Neural cell (in vitro differentiated cells): ENCODE measurements around the gene BCO1. TPM values are rescaled to one million over a fixed set of nuclear protein-coding genes. Genes with fewer than 3 reads are reported as not detected.

Experiments
- H2AFZ ChIP-seq: fragments of 200-600, 300-800 bp; sonication (generic), shearing (Covaris generic); 2 replicates; pipeline ENCODE4 v1.6.0; 2014; ENCODE audit warnings: low read depth, mild to moderate bottlenecking, antibody characterized with exemption, low read length, moderate library complexity
- H3F3A ChIP-seq: fragments of 200-600 bp; shearing (Covaris generic); 2 replicates; pipeline ENCODE4 v1.6.1; 2016; ENCODE audit warnings: mild to moderate bottlenecking, moderate library complexity, mixed read lengths, antibody characterized with exemption, low read length; ENCODE audit not compliant: insufficient read depth, poor library complexity, severe bottlenecking
- H3K27ac ChIP-seq: fragments of 200-600, 300-800 bp; sonication (generic), shearing (Covaris generic); 2 replicates; pipeline ENCODE4 v1.5.1; 2014; ENCODE audit warnings: mild to moderate bottlenecking, low read length, moderate library complexity
- H3K27me3 ChIP-seq: fragments of 300-800, 200-600 bp; sonication (generic), shearing (Covaris generic); 2 replicates; pipeline ENCODE4 v1.6.0; 2014; ENCODE audit warnings: mild to moderate bottlenecking, low read depth, low read length, moderate library complexity; ENCODE audit not compliant: insufficient read depth
- H3K36me3 ChIP-seq: fragments of 300-800, 200-600 bp; sonication (generic), shearing (Covaris generic); 2 replicates; pipeline ENCODE4 v1.5.1; 2014; ENCODE audit warnings: mild to moderate bottlenecking, antibody characterized with exemption, low read length, moderate library complexity; ENCODE audit not compliant: insufficient read depth
- H3K4me2 ChIP-seq: fragments of 300-800, 200-600 bp; sonication (generic), shearing (Covaris generic); 2 replicates; pipeline ENCODE4 v1.6.0; 2014; ENCODE audit warnings: mild to moderate bottlenecking, low read length
- H3K4me3 ChIP-seq: fragments of 300-800, 200-600 bp; sonication (generic), shearing (Covaris generic); 2 replicates; pipeline ENCODE4 v1.5.1; 2014; ENCODE audit warnings: mild to moderate bottlenecking, low read length, moderate library complexity
- H3K79me2 ChIP-seq: fragments of 200-600 bp; shearing (Covaris generic); replicated peaks from 2 replicates; pipeline ENCODE4 v1.6.0; 2014; ENCODE audit warnings: mild to moderate bottlenecking, low read length, moderate library complexity; ENCODE audit not compliant: insufficient read depth
- H3K9ac ChIP-seq: fragments of 300-800, 200-600 bp; sonication (generic), shearing (Covaris generic); 2 replicates; pipeline ENCODE4 v1.6.1; 2016; ENCODE audit warnings: mild to moderate bottlenecking, low read length, mixed read lengths
- H3K9me2 ChIP-seq: fragments of 200-600 bp; shearing (Covaris generic); 2 replicates; pipeline ENCODE4 v1.6.1; 2016; ENCODE audit warnings: mild to moderate bottlenecking, low read length, mixed read lengths; ENCODE audit not compliant: insufficient read depth
- H3K9me3 ChIP-seq: fragments of 200-600, 300-800 bp; sonication (generic), shearing (Covaris generic); 2 replicates; pipeline ENCODE4 v1.6.1; 2016; ENCODE audit warnings: mild to moderate bottlenecking, mixed run types, low read length, moderate library complexity, mixed read lengths
- H4K20me1 ChIP-seq: fragments of 200-600 bp; shearing (Covaris generic); 2 replicates; pipeline ENCODE4 v1.6.1; 2016; ENCODE audit warnings: mild to moderate bottlenecking, mixed run types; ENCODE audit not compliant: insufficient read depth
- EP300 ChIP-seq: fragments of 450-650 bp; conservative IDR thresholded peaks from 2 replicates; pipeline ENCODE4 v1.6.1; 2014; ENCODE audit warnings: antibody characterized with exemption, mild to moderate bottlenecking, moderate library complexity; ENCODE audit not compliant: poor library complexity, severe bottlenecking
- EZH2 ChIP-seq: fragments of 200-600, 300-800 bp; shearing (Covaris generic), sonication (generic); IDR thresholded peaks from 2 replicates; pipeline ENCODE4 v1.6.1; 2014; ENCODE audit warnings: antibody characterized with exemption, low read length, borderline replicate concordance, mild to moderate bottlenecking; ENCODE audit not compliant: insufficient read depth, poor library complexity, severe bottlenecking
- MXI1 ChIP-seq: fragments of 450-650 bp; conservative IDR thresholded peaks from 2 replicates; pipeline ENCODE4 v1.6.1; 2014; ENCODE audit warnings: antibody characterized with exemption, mild to moderate bottlenecking; ENCODE audit not compliant: poor library complexity, severe bottlenecking
- POLR2AphosphoS5 ChIP-seq: IDR thresholded peaks from 2 replicates; pipeline ENCODE4 v1.6.1; 2012
- RAD21 ChIP-seq: fragments of 450-650 bp; conservative IDR thresholded peaks from 2 replicates; pipeline ENCODE4 v1.6.1; 2014; ENCODE audit warnings: antibody characterized with exemption, mild to moderate bottlenecking, moderate library complexity
- REST ChIP-seq: IDR thresholded peaks from 2 replicates; pipeline ENCODE4 v1.6.1; 2012; ENCODE audit warnings: borderline replicate concordance
- SMC3 ChIP-seq: fragments of 450-650 bp; conservative IDR thresholded peaks from 2 replicates; pipeline ENCODE4 v1.6.1; 2014; ENCODE audit warnings: antibody characterized with exemption, mild to moderate bottlenecking, moderate library complexity; ENCODE audit not compliant: poor library complexity
- TAF1 ChIP-seq: IDR thresholded peaks from 2 replicates; pipeline ENCODE4 v1.6.1; 2012; ENCODE audit warnings: low read depth
- polyA plus RNA-seq: library from polyadenylated mRNA; depleted of rRNA; stranded (reverse); fragments of >200 nt; gene quantifications from 2 replicates; pipeline ENCODE4 v1.2.3, GENCODE V29; 2014
- TF ChIP-seq, protein P1 (sequence below): fragments of 450-650 bp; IDR thresholded peaks from 2 replicates; pipeline ENCODE4 v1.5.1; 2014; ENCODE audit warnings: antibody characterized with exemption, mild to moderate bottlenecking, moderate library complexity; ENCODE audit not compliant: poor library complexity, severe bottlenecking

BCO1 gene
- polyA plus RNA-seq, 1 donor from 2014 or later = not detected

- no peak overlapping the region for H2AFZ ChIP-seq
- H3K9ac ChIP-seq = no peak overlapping the region
- no peak overlapping the region for H3K4me2 ChIP-seq
- no peak overlapping the region for H3K27ac ChIP-seq
- H3K27me3 ChIP-seq = no peaks in the 10 kb centered on the region
- H3K79me2 ChIP-seq = no peaks in the 10 kb centered on the region
- H3K4me3 ChIP-seq = no peak overlapping the region
- TF ChIP-seq RAD21 (peak; percentile 69), SMC3 (peak; percentile 77), EP300 (no peak)
- TF ChIP-seq, protein P1, sequence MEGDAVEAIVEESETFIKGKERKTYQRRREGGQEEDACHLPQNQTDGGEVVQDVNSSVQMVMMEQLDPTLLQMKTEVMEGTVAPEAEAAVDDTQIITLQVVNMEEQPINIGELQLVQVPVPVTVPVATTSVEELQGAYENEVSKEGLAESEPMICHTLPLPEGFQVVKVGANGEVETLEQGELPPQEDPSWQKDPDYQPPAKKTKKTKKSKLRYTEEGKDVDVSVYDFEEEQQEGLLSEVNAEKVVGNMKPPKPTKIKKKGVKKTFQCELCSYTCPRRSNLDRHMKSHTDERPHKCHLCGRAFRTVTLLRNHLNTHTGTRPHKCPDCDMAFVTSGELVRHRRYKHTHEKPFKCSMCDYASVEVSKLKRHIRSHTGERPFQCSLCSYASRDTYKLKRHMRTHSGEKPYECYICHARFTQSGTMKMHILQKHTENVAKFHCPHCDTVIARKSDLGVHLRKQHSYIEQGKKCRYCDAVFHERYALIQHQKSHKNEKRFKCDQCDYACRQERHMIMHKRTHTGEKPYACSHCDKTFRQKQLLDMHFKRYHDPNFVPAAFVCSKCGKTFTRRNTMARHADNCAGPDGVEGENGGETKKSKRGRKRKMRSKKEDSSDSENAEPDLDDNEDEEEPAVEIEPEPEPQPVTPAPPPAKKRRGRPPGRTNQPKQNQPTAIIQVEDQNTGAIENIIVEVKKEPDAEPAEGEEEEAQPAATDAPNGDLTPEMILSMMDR = peak; percentile 81
- no peaks in the 10 kb centered on the region for H3F3A ChIP-seq
- H3K36me3 ChIP-seq = no peaks in the 10 kb centered on the region
- no peaks in the 10 kb centered on the region for H3K9me3 ChIP-seq
- no peaks in the 10 kb centered on the region for H4K20me1 ChIP-seq
- no peaks in the 10 kb centered on the region for H3K9me2 ChIP-seq
These were observed 33.5 kb upstream of the BCO1 start for GRCh38 chr16:81204798-81205680.

- no peak overlapping the region for H3K4me2 ChIP-seq
- H3K79me2 ChIP-seq = no peaks in the 10 kb centered on the region
- H3K9ac ChIP-seq = no peak overlapping the region
- no peaks in the 10 kb centered on the region for H3K9me2 ChIP-seq
- no peak overlapping the region for H3K4me3 ChIP-seq
- H2AFZ ChIP-seq = no peak overlapping the region
- no peaks in the 10 kb centered on the region for H3K9me3 ChIP-seq
- no peaks in the 10 kb centered on the region for H4K20me1 ChIP-seq
- H3K27ac ChIP-seq = no peak overlapping the region
- no peaks in the 10 kb centered on the region for H3K27me3 ChIP-seq
- no peak for TF ChIP-seq SMC3
- TF ChIP-seq, protein P1 = no peak
- TF ChIP-seq TAF1 = no peak
- no peak for TF ChIP-seq REST
- TF ChIP-seq MXI1 = no peak
- no peak for TF ChIP-seq EZH2
- TF ChIP-seq POLR2AphosphoS5 = no peak
- TF ChIP-seq RAD21 = no peak
- no peak for TF ChIP-seq EP300
- no peaks in the 10 kb centered on the region for H3F3A ChIP-seq
- no peaks in the 10 kb centered on the region for H3K36me3 ChIP-seq
These were observed 31.4 kb upstream of the BCO1 start for GRCh38 chr16:81207076-81207475.
